Fibroblast of mammary gland (primary cell): ENCODE measurements around the gene MYO16.

Experiments
- DNase-seq: peaks from one replicate; pipeline ENCODE4 v3.0.0-alpha.2; 2010; ENCODE audit warnings: low read depth
- H3K4me3 ChIP-seq: 2 replicates; pipeline ENCODE4 v1.5.1; 2011; ENCODE audit warnings: low read depth, mild to moderate bottlenecking, low read length, moderate library complexity; ENCODE audit not compliant: control insufficient read depth
- CTCF ChIP-seq: conservative IDR thresholded peaks from 2 replicates; pipeline ENCODE4 v1.5.1; 2011; ENCODE audit warnings: low read depth, low read length, inconsistent platforms; ENCODE audit not compliant: control insufficient read depth, insufficient read depth

The MYO16 gene

GRCh38 chr13:109119896-109120295, 490.5 kb downstream of the MYO16 start:
- H3K4me3 ChIP-seq, result no peak overlapping the region
- TF ChIP-seq CTCF, result no peak
- DNase-seq, result no peak

- no peak for DNase-seq
- no peak for TF ChIP-seq CTCF
- no peak overlapping the region for H3K4me3 ChIP-seq
Observed at GRCh38 chr13:109121826-109122225, 492.4 kb downstream of the MYO16 start.

- no peak for TF ChIP-seq CTCF
- no peak for DNase-seq
- H3K4me3 ChIP-seq, result no peak overlapping the region
Observed at GRCh38 chr13:109123971-109124370, 494.6 kb downstream of the MYO16 start.

GRCh38 chr13:109126178-109126577, 496.8 kb downstream of the MYO16 start:
- no peak overlapping the region for H3K4me3 ChIP-seq
- no peak for DNase-seq
- no peak for TF ChIP-seq CTCF

- no peak overlapping the region for H3K4me3 ChIP-seq
- TF ChIP-seq CTCF, result no peak
- no peak for DNase-seq
Observed at GRCh38 chr13:109126891-109127641, 497.7 kb downstream of the MYO16 start.

- H3K4me3 ChIP-seq, result no peak overlapping the region
Observed at GRCh38 chr13:109128121-109128520, 498.7 kb downstream of the MYO16 start.

More at GRCh38 chr13:109128121-109128520, 498.7 kb downstream of the MYO16 start:
- no peak for DNase-seq
- TF ChIP-seq CTCF, result no peak
